RPMI7951 (cell line): ENCODE data around the gene CYP4F22. TPM values are rescaled to one million over a fixed set of nuclear protein-coding genes. Genes with fewer than 3 reads are reported as not detected.

Experiments
- DNase-seq: peaks from one replicate; pipeline ENCODE4 v3.0.0-alpha.2; 2012; ENCODE audit warnings: low read depth
- total RNA-seq: library from RNA; depleted of rRNA; stranded (reverse); fragments of >200 nt; shearing (Covaris generic); gene quantifications from 2 replicates; pipeline ENCODE4 v1.2.3, GENCODE V29; 2014

Gene CYP4F22
- total RNA-seq, 1 experiment from 2014 or later = not detected

- DNase-seq = no peak
Measured at GRCh38 chr19:15534957-15535864, 26.9 kb downstream of the CYP4F22 start.

- no peak for DNase-seq
Measured at GRCh38 chr19:15536350-15536749, 28.0 kb downstream of the CYP4F22 start.

- DNase-seq = no peak
Measured at GRCh38 chr19:15538774-15539173, 30.4 kb downstream of the CYP4F22 start.

GRCh38 chr19:15539638-15540037, 31.3 kb downstream of the CYP4F22 start:
- DNase-seq = no peak

- DNase-seq = no peak
Measured at GRCh38 chr19:15540435-15540834, 32.1 kb downstream of the CYP4F22 start.

- DNase-seq = no peak
Measured at GRCh38 chr19:15544283-15544682, 36.0 kb downstream of the CYP4F22 start.

GRCh38 chr19:15544970-15545369, 36.6 kb downstream of the CYP4F22 start:
- DNase-seq = no peak

- no peak for DNase-seq
Measured at GRCh38 chr19:15548648-15549047, 40.3 kb downstream of the CYP4F22 start.

- no peak for DNase-seq
Measured at GRCh38 chr19:15549581-15549980, 41.3 kb downstream of the CYP4F22 start.

- DNase-seq = no peak
Measured at GRCh38 chr19:15550273-15550672, 41.9 kb downstream of the CYP4F22 start.

GRCh38 chr19:15550929-15551292, 42.6 kb downstream of the CYP4F22 start:
- no peak for DNase-seq

- DNase-seq = peak; percentile 16
Measured at GRCh38 chr19:15551293-15552004, 43.1 kb downstream of the CYP4F22 start.

GRCh38 chr19:15555021-15555420, 46.7 kb downstream of the CYP4F22 start:
- DNase-seq = no peak

- DNase-seq = peak; percentile 87
Measured at GRCh38 chr19:15555759-15556633, 47.7 kb downstream of the CYP4F22 start.

GRCh38 chr19:15556634-15557181, 48.4 kb downstream of the CYP4F22 start:
- no peak for DNase-seq

GRCh38 chr19:15557223-15557622, 48.9 kb downstream of the CYP4F22 start:
- no peak for DNase-seq

GRCh38 chr19:15562145-15562544, 53.8 kb downstream of the CYP4F22 start:
- no peak for DNase-seq

- DNase-seq = peak; percentile 48
Measured at GRCh38 chr19:15562861-15563260, 54.5 kb downstream of the CYP4F22 start.

- DNase-seq = peak; percentile 16
Measured at GRCh38 chr19:15563325-15563794, 55.0 kb downstream of the CYP4F22 start.

GRCh38 chr19:15563931-15564330, 55.6 kb downstream of the CYP4F22 start:
- no peak for DNase-seq

GRCh38 chr19:15564534-15565168, 56.3 kb downstream of the CYP4F22 start:
- DNase-seq = no peak
